H9 (cell line): ENCODE data around the gene VIT. TPM values are rescaled to one million over a fixed set of nuclear protein-coding genes. Genes with fewer than 3 reads are reported as not detected.

Experiments
- DNase-seq: peaks from one replicate; pipeline ENCODE4 v3.0.0-alpha.2; 2017
- H2AFZ ChIP-seq: one replicate; pipeline ENCODE4 v1.6.1; 2013; ENCODE audit warnings: mild to moderate bottlenecking, low read length, control low read depth, moderate library complexity
- H2AK5ac ChIP-seq: 2 replicates; pipeline ENCODE4 v1.6.1; 2013; ENCODE audit warnings: low read length, control low read depth, mixed read lengths; ENCODE audit not compliant: insufficient read length
- H2BK120ac ChIP-seq: one replicate; pipeline ENCODE4 v1.6.1; 2013; ENCODE audit warnings: low read depth, mild to moderate bottlenecking, low read length, control low read depth, inconsistent platforms; ENCODE audit not compliant: poor library complexity, severe bottlenecking
- H2BK12ac ChIP-seq: 2 replicates; pipeline ENCODE4 v1.6.1; 2013; ENCODE audit warnings: low read length, control low read depth, mixed read lengths, low read depth; ENCODE audit not compliant: insufficient read length
- H2BK15ac ChIP-seq: 2 replicates; pipeline ENCODE4 v1.6.1; 2013; ENCODE audit warnings: low read depth, low read length, control low read depth
- H2BK20ac ChIP-seq: one replicate; pipeline ENCODE4 v1.6.1; 2013; ENCODE audit warnings: low read depth, mild to moderate bottlenecking, low read length, control low read depth, inconsistent platforms; ENCODE audit not compliant: poor library complexity, severe bottlenecking
- H2BK5ac ChIP-seq: 2 replicates; pipeline ENCODE4 v1.6.1; 2013; ENCODE audit warnings: low read length, control low read depth, mixed read lengths; ENCODE audit not compliant: insufficient read length
- H3K14ac ChIP-seq: 2 replicates; pipeline ENCODE4 v1.6.1; 2013; ENCODE audit warnings: low read length, control low read depth; ENCODE audit not compliant: insufficient read depth
- H3K18ac ChIP-seq: 2 replicates; pipeline ENCODE4 v1.6.1; 2013; ENCODE audit warnings: low read depth, mild to moderate bottlenecking, mixed read lengths, low read length, control low read depth; ENCODE audit not compliant: insufficient read length
- H3K23ac ChIP-seq: 2 replicates; pipeline ENCODE4 v1.6.1; 2013; ENCODE audit warnings: low read length, control low read depth, mixed read lengths, low read depth; ENCODE audit not compliant: insufficient read length
- H3K23me2 ChIP-seq: 2 replicates; pipeline ENCODE4 v1.6.1; 2013; ENCODE audit warnings: low read depth, mild to moderate bottlenecking, mixed read lengths, low read length, control low read depth; ENCODE audit not compliant: insufficient read length, poor library complexity, severe bottlenecking
- H3K27ac ChIP-seq: 2 replicates; pipeline ENCODE4 v1.5.1; 2013; ENCODE audit warnings: low read length, control low read depth, mixed read lengths, low read depth; ENCODE audit not compliant: insufficient read length
- H3K27me3 ChIP-seq: 2 replicates; pipeline ENCODE4 v1.6.1; 2013; ENCODE audit warnings: low read length, control low read depth, inconsistent platforms; ENCODE audit not compliant: insufficient read depth
- H3K4ac ChIP-seq: 2 replicates; pipeline ENCODE4 v1.6.1; 2013; ENCODE audit warnings: low read depth, mild to moderate bottlenecking, control low read depth, inconsistent platforms, low read length, moderate library complexity
- H3K4me1 ChIP-seq: 2 replicates; pipeline ENCODE4 v1.6.1; 2013; ENCODE audit warnings: low read length, control low read depth, inconsistent platforms; ENCODE audit not compliant: insufficient read depth
- H3K4me2 ChIP-seq: 2 replicates; pipeline ENCODE4 v1.6.1; 2013; ENCODE audit warnings: low read length, control low read depth, mixed read lengths; ENCODE audit not compliant: insufficient read length, insufficient read depth
- H3K56ac ChIP-seq: 2 replicates; pipeline ENCODE4 v1.6.1; 2013; ENCODE audit warnings: low read depth, mild to moderate bottlenecking, mixed read lengths, low read length, control low read depth; ENCODE audit not compliant: insufficient read length
- H3K79me1 ChIP-seq: 2 replicates; pipeline ENCODE4 v1.6.1; 2013; ENCODE audit warnings: low read depth, mild to moderate bottlenecking, moderate library complexity, low read length, control low read depth, inconsistent platforms; ENCODE audit not compliant: insufficient read depth, poor library complexity, severe bottlenecking
- H3K79me2 ChIP-seq: 2 replicates; pipeline ENCODE4 v1.6.1; 2013; ENCODE audit warnings: low read length, control low read depth, inconsistent platforms; ENCODE audit not compliant: insufficient read depth
- H3K9ac ChIP-seq: 2 replicates; pipeline ENCODE4 v1.6.1; 2013; ENCODE audit warnings: low read length, control low read depth, mixed read lengths; ENCODE audit not compliant: insufficient read length; ENCODE audit errors: extremely low read depth
- H3K9me3 ChIP-seq: one replicate; pipeline ENCODE4 v1.6.1; 2013; ENCODE audit warnings: low read depth, low read length, inconsistent platforms; ENCODE audit not compliant: control insufficient read depth
- H3T11ph ChIP-seq: one replicate; pipeline ENCODE4 v1.6.1; 2013; ENCODE audit warnings: mild to moderate bottlenecking, low read length, control low read depth, inconsistent platforms
- H4K20me1 ChIP-seq: one replicate; pipeline ENCODE4 v1.6.1; 2013; ENCODE audit not compliant: control insufficient read depth, insufficient read length, insufficient read depth
- H4K5ac ChIP-seq: 2 replicates; pipeline ENCODE4 v1.6.1; 2013; ENCODE audit warnings: low read depth, mild to moderate bottlenecking, mixed read lengths, low read length, control low read depth; ENCODE audit not compliant: insufficient read length
- H4K8ac ChIP-seq: replicated peaks from 2 replicates; pipeline ENCODE4 v1.6.1; 2013; ENCODE audit warnings: low read length, control low read depth, mixed read lengths, low read depth; ENCODE audit not compliant: insufficient read length
- H4K91ac ChIP-seq: 2 replicates; pipeline ENCODE4 v1.6.1; 2013; ENCODE audit warnings: low read depth, mild to moderate bottlenecking, moderate library complexity, mixed read lengths, low read length, control low read depth; ENCODE audit not compliant: insufficient read length
- H3K27ac Mint-ChIP-seq, 3 experiments: 2 replicates in 2 of 3; 3 replicates in 1 of 3; pipeline ENCODE4 v1.8.0; 2020 to 2021; ENCODE audit warnings: mixed read lengths in 3 of 3, mild to moderate bottlenecking in 1 of 3, moderate library complexity in 1 of 3
- H3K27me3 Mint-ChIP-seq: 2 replicates; pipeline ENCODE4 v1.8.0; 2021; ENCODE audit warnings: low read depth, mild to moderate bottlenecking, moderate library complexity, mixed read lengths
- H3K36me3 Mint-ChIP-seq, 3 experiments: 2 replicates in 2 of 3; 3 replicates in 1 of 3; pipeline ENCODE4 v1.8.0; 2020 to 2021; ENCODE audit warnings: low read depth in 3 of 3, mixed read lengths in 3 of 3; ENCODE audit not compliant: insufficient read depth in 1 of 3
- H3K4me1 Mint-ChIP-seq, 2 experiments: 2 replicates each; pipeline ENCODE4 v1.8.0; 2020; ENCODE audit warnings: mixed read lengths in 2 of 2
- H3K4me3 Mint-ChIP-seq, 2 experiments: 2 replicates in 1 of 2; 3 replicates in 1 of 2; pipeline ENCODE4 v1.8.0; 2020 to 2021; ENCODE audit warnings: mild to moderate bottlenecking in 2 of 2, mixed read lengths in 2 of 2, moderate library complexity in 1 of 2
- H3K9me3 Mint-ChIP-seq, 2 experiments: 2 replicates in 1 of 2; 3 replicates in 1 of 2; pipeline ENCODE4 v1.8.0; 2020; ENCODE audit warnings: mild to moderate bottlenecking in 2 of 2, mixed read lengths in 2 of 2, moderate library complexity in 1 of 2
- WGBS: extraction: QIAGEN DNeasy Blood & Tissue Kit; methylation state at CpG from one replicate; pipeline ENCODE4 v1.1.7; 2013; ENCODE audit warnings: missing lambda C conversion rate, low lambda C conversion rate, mixed read lengths; ENCODE audit not compliant: insufficient read length; ENCODE audit errors: extremely low coverage; 5-methylcytosine and 5-hydroxymethylcytosine counted together
- total RNA-seq: library from RNA; stranded (reverse); gene quantifications from 2 replicates; pipeline ENCODE4 v1.2.1, GENCODE V29; 2021
- TF ChIP-seq, protein P1 (sequence below): fragments of 200-600 bp; sonication (generic); conservative IDR thresholded peaks from 3 replicates; pipeline ENCODE4 v1.8.0; 2021; ENCODE audit warnings: antibody characterized with exemption, mild to moderate bottlenecking

VIT gene
- total RNA-seq, 1 experiment from 2014 or later = 0.15 TPM

DNA sequence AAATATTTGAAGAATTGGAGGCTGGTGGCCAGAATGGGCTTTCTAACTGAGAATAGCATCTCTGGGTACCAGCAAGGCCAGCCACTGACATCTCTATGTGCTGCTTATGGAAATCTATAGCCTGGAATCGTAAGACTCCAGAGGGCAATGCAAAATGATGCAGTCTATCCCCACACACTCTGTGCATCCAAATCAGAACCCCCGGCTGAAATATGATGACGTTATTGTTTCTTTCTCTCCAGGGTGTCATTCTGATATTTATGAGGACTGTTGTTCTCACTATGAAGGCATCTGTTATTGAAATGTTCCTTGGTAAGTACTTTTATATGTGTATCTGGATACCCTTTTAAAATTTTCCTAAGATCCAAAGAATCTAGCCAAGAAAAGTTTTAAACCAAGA, 19.6 kb downstream of the VIT start:
- no peak overlapping the region for H3T11ph ChIP-seq
- no peak overlapping the region for H3K18ac ChIP-seq
- H3K27me3 ChIP-seq = no peaks in the 10 kb centered on the region
- H2AFZ ChIP-seq = no peak overlapping the region
- H2BK12ac ChIP-seq = no peak overlapping the region
- no peaks in the 10 kb centered on the region for H3K79me1 ChIP-seq
- H3K4me2 ChIP-seq = no peak overlapping the region
- H4K5ac ChIP-seq = no peak overlapping the region
- DNase-seq = no peak
- no peak overlapping the region for H2BK5ac ChIP-seq
- no peak overlapping the region for H2BK120ac ChIP-seq
- no peak overlapping the region for H3K23ac ChIP-seq
- Mint-ChIP-seq H3K36me3 (peaks cover under 1 to 11% (median 6%) of the 10 kb centered on the region in 3 experiments; a peak in 5 of 7 replicates), H3K27me3 (0 out of 2 replicates have a peak, but pooled peaks cover 1% of the 10 kb centered on the region), H3K27ac (no peak overlapping the region), H3K4me3 (no peak overlapping the region), H3K9me3 (peaks cover 10% of the 10 kb centered on the region in 2 experiments), H3K4me1 (peaks cover 17 to 19% of the 10 kb centered on the region in 2 experiments)
- WGBS = no CpG with 5 or more reads among the region's 3 CpGs
- H3K14ac ChIP-seq = no peak overlapping the region
- no peaks in the 10 kb centered on the region for H4K20me1 ChIP-seq
- TF ChIP-seq, protein P1, sequence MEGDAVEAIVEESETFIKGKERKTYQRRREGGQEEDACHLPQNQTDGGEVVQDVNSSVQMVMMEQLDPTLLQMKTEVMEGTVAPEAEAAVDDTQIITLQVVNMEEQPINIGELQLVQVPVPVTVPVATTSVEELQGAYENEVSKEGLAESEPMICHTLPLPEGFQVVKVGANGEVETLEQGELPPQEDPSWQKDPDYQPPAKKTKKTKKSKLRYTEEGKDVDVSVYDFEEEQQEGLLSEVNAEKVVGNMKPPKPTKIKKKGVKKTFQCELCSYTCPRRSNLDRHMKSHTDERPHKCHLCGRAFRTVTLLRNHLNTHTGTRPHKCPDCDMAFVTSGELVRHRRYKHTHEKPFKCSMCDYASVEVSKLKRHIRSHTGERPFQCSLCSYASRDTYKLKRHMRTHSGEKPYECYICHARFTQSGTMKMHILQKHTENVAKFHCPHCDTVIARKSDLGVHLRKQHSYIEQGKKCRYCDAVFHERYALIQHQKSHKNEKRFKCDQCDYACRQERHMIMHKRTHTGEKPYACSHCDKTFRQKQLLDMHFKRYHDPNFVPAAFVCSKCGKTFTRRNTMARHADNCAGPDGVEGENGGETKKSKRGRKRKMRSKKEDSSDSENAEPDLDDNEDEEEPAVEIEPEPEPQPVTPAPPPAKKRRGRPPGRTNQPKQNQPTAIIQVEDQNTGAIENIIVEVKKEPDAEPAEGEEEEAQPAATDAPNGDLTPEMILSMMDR = no peak
- no peak overlapping the region for H2AK5ac ChIP-seq
- H4K91ac ChIP-seq = no peak overlapping the region
- H3K9ac ChIP-seq = no peak overlapping the region
- H2BK20ac ChIP-seq = no peak overlapping the region
- no peak overlapping the region for H3K27ac ChIP-seq
- H3K4me1 ChIP-seq = no peaks in the 10 kb centered on the region; the same call in 1 of the 2 replicates
- no peak overlapping the region for H2BK15ac ChIP-seq
- no peak overlapping the region for H3K4ac ChIP-seq
- H4K8ac ChIP-seq = no peak overlapping the region
- H3K23me2 ChIP-seq = no peaks in the 10 kb centered on the region
- H3K79me2 ChIP-seq = no peaks in the 10 kb centered on the region
- no peak overlapping the region for H3K56ac ChIP-seq
- no peaks in the 10 kb centered on the region for H3K9me3 ChIP-seq
